CD8-positive, alpha-beta memory T cell (primary cell): ENCODE results near the gene RNF220. TPM values are rescaled to one million over a fixed set of nuclear protein-coding genes. Genes with fewer than 3 reads are reported as not detected.

Source experiments
- CTCF ChIA-PET: fragments of 350-600 bp; sonication (Branson Sonifier 250); formaldehyde crosslinking; loops from one replicate; lab custom pipeline; 2021; ENCODE audit warnings: antibody characterized with exemption; lab: Charles Lee
- POLR2A ChIA-PET: fragments of 350-600 bp; sonication (Branson Sonifier 250); formaldehyde crosslinking; loops from one replicate; lab custom pipeline; 2021; ENCODE audit warnings: antibody characterized with exemption; lab: Charles Lee
- DNase-seq, 5 donors: peaks; one replicate each; pipeline versions ENCODE4 v3.0.0 to v3.0.0-alpha.2; 2020 to 2022; ENCODE audit warnings: mixed read lengths in 1 of 5
- H3K27ac ChIP-seq: one replicate; pipeline ENCODE4 v1.7.0; 2013; ENCODE audit warnings: low read depth, mild to moderate bottlenecking, low read length, moderate library complexity
- H3K27me3 ChIP-seq: 2 replicates; pipeline ENCODE4 v1.7.0; 2013; ENCODE audit warnings: low read length, mild to moderate bottlenecking; ENCODE audit not compliant: insufficient read depth, poor library complexity, severe bottlenecking
- H3K36me3 ChIP-seq: 2 replicates; pipeline ENCODE4 v1.7.0; 2013; ENCODE audit warnings: mild to moderate bottlenecking, low read length, moderate library complexity; ENCODE audit not compliant: insufficient read depth
- H3K4me1 ChIP-seq: 2 replicates; pipeline ENCODE4 v1.7.0; 2013; ENCODE audit warnings: mild to moderate bottlenecking, low read length, moderate library complexity; ENCODE audit not compliant: insufficient read depth
- H3K4me3 ChIP-seq: 2 replicates; pipeline ENCODE4 v1.7.0; 2013; ENCODE audit warnings: mild to moderate bottlenecking, low read length
- H3K9me3 ChIP-seq: 2 replicates; pipeline ENCODE4 v1.7.0; 2013; ENCODE audit warnings: mild to moderate bottlenecking, low read length
- H3K27ac Mint-ChIP-seq, 8 donors: one replicate each; pipeline ENCODE4 v1.8.0; 2020 to 2021; ENCODE audit warnings: mixed read lengths in 8 of 8, mild to moderate bottlenecking in 6 of 8, inconsistent platforms in 3 of 8, moderate library complexity in 3 of 8
- H3K27me3 Mint-ChIP-seq, 2 donors: one replicate each; pipeline ENCODE4 v1.8.0; 2020 to 2021; ENCODE audit warnings: mixed read lengths in 2 of 2, mild to moderate bottlenecking in 1 of 2, moderate library complexity in 1 of 2
- H3K36me3 Mint-ChIP-seq, 3 donors: one replicate each; pipeline ENCODE4 v1.8.0; 2020 to 2021; ENCODE audit warnings: mixed read lengths in 3 of 3, inconsistent platforms in 1 of 3, mild to moderate bottlenecking in 1 of 3
- H3K4me1 Mint-ChIP-seq, 3 donors: one replicate each; pipeline ENCODE4 v1.8.0; 2020 to 2021; ENCODE audit warnings: mixed read lengths in 3 of 3, inconsistent platforms in 1 of 3, mild to moderate bottlenecking in 1 of 3
- H3K4me3 Mint-ChIP-seq, 7 donors: one replicate each; pipeline ENCODE4 v1.8.0; 2020 to 2021; ENCODE audit warnings: mixed read lengths in 7 of 7, mild to moderate bottlenecking in 6 of 7, moderate library complexity in 4 of 7, inconsistent platforms in 2 of 7
- H3K9me3 Mint-ChIP-seq, 5 donors: one replicate each; pipeline ENCODE4 v1.8.0; 2020 to 2022; ENCODE audit warnings: mixed read lengths in 5 of 5, mild to moderate bottlenecking in 3 of 5, moderate library complexity in 2 of 5, inconsistent platforms in 1 of 5
- polyA plus RNA-seq: library from polyadenylated mRNA; unstranded; fragments of 300-500 nt; fragmentation: Illumina TruSeq; gene quantifications from one replicate; pipeline ENCODE4 v1.2.3, GENCODE V29; 2021
- total RNA-seq, 2 experiments: library from RNA; stranded (reverse); gene quantifications; one replicate each; pipeline ENCODE4 v1.2.3, GENCODE V29; 2021

Gene RNF220
- total and polyA plus RNA-seq, 3 experiments from 2014 or later: 104 to 115 (median 115) TPM

DNA sequence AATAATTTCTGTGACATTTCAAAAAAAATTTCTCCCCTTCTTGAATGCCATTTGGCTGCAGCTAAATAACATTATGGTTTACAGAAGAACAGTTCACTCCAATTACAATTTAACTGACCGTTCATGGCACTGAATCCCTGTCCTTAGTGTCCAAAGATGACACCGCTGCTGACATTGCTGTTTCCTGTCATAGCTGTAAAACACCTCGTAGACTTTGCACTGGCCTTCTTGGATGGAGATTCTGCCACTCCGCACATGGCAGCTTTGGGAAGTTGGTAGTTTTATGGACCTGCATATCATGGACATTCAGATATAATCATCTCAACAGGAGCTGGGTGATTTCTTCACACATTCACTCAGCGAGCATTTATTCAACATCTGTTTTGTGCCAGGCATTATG lies 274.4 kb downstream of the RNF220 start:
- Histone ChIP-seq H3K36me3 (no peaks in the 10 kb centered on the region), H3K4me3 (no peak overlapping the region), H3K27ac (no peak overlapping the region), H3K9me3 (no peaks in the 10 kb centered on the region), H3K4me1 (peaks cover 7% of the 10 kb centered on the region), H3K27me3 (no peaks in the 10 kb centered on the region)
- no peak for DNase-seq
- ChIA-PET POLR2A (interaction anchor here (0.5 kb wide), 1 partner anchor 33 kb away, joined by 4 read pairs; no protein-coding TSS in a partner anchor), CTCF (no interaction called here)
- Mint-ChIP-seq H3K9me3 (no peaks in the 10 kb centered on the region), H3K4me1 (peaks cover 8% of the 10 kb centered on the region in 3 donors), H3K27ac (no peak overlapping the region), H3K4me3 (no peak overlapping the region), H3K27me3 (peaks cover 0 to 2% of the 10 kb centered on the region in 2 donors), H3K36me3 (peaks cover 0 to 1% (median 0%) of the 10 kb centered on the region in 3 donors)

DNA sequence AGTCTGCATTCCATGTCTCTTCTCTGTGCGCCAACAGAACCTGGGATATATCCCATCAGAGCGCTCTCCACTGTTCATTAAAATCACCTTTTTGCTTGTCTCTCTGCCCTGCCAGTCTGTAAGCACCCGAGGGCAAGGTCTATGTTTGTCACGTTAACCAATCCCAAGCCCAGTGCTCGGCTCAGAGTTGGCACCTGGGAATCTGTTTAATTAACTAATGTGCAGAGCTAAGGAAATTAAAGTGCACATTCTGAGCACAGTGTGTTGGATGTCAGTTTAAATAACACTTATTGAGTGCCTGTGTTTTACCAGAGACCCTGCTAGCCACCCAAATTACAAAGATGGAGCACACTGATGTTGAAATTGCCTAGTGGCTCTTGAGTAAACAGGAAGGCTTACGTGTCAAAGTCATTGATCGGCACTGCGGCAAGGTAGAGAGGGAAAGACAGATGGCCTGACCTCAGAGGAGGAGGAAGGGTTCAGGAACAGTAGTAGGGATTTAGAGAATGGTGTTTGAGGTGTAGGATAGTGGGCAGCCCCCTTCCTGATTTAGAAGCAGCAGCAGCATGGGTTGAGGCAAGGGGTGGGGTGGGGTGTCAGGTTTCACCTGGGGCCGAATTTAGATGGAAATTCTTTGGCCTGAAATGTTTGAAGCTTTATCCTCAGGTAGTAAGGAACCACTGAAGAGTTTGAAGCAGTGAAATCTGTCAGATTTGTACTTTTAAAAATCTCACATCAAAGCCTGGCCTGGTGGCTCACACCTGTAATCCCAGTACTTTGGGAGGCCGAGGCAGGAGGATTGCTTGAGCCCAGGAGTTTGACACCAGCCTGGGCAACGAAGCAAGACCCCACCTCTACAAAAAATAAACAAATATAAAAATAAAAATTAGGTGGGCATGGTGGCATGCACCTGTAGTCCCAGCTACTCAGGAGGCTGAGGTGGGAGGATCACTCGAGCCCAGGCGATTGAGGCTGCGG lies 277.1 kb downstream of the RNF220 start:
- no peak overlapping the region for H3K4me3 Mint-ChIP-seq
- Histone ChIP-seq H3K4me1 (no peaks in the 10 kb centered on the region), H3K9me3 (no peaks in the 10 kb centered on the region), H3K36me3 (no peaks in the 10 kb centered on the region), H3K4me3 (no peak overlapping the region), H3K27ac (no peak overlapping the region), H3K27me3 (no peaks in the 10 kb centered on the region)
- H3K4me1 Mint-ChIP-seq: no peaks in the 10 kb centered on the region
- no peak overlapping the region for H3K27ac Mint-ChIP-seq
- POLR2A ChIA-PET: no interaction called here
- H3K27me3 Mint-ChIP-seq: peaks cover 0 to 3% of the 10 kb centered on the region in 2 donors
- no peak for DNase-seq
- no peaks in the 10 kb centered on the region for H3K36me3 Mint-ChIP-seq
- CTCF ChIA-PET: no interaction called here
- no peaks in the 10 kb centered on the region for H3K9me3 Mint-ChIP-seq

DNA sequence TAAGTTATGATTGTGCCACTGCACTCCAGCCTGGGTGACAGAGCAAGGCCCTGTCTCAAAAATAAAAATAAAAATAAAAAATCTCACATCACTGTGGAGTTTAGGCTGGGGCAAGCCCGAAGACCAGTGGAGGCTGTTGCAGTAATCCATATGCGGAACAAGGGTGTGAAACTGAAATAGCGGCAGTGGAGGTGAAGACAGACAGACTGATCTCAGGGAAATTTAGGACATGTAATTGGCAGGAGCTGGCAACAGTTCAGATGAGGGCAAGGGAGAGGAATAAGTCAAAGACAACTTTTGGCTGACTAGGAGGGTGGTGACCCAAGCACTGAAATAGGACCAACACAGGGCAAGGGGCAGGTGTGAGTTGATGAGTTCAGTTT lies 277.8 kb downstream of the RNF220 start:
- POLR2A ChIA-PET: no interaction called here

DNA sequence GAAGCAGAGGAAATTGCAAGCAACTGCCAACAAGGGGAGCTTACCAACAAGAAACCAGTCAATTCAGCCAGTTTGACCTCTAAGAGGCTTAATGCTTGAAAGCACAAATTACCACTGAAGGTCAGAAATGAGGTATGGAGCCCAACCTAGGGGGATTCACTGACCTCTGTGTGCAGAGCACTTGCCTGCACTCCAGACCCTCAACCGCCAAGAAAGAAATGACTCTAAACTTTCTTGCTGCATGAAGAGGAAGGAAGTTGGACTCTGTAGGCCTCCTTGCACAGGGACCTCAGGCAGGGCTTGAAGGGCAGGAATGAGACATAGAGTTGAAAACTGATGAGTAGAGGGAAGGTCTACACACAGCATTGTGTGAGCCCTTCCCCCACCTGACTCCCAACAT lies 279.5 kb downstream of the RNF220 start:
- Histone ChIP-seq H3K27me3 (no peaks in the 10 kb centered on the region), H3K36me3 (no peaks in the 10 kb centered on the region), H3K4me1 (no peaks in the 10 kb centered on the region), H3K9me3 (no peaks in the 10 kb centered on the region), H3K4me3 (no peak overlapping the region), H3K27ac (no peak overlapping the region)
- Mint-ChIP-seq H3K27me3 (peaks cover 0 to 3% of the 10 kb centered on the region in 2 donors), H3K36me3 (no peaks in the 10 kb centered on the region), H3K9me3 (no peaks in the 10 kb centered on the region), H3K4me3 (no peak overlapping the region), H3K4me1 (no peaks in the 10 kb centered on the region), H3K27ac (peak overlapping the region in 1 of 8 donors; percentile 82)
- DNase-seq: no peak
- ChIA-PET POLR2A (no interaction called here), CTCF (interaction anchor here (3.4 kb wide), 1 partner anchor 10 kb away, joined by 13 read pairs; the partner anchor contains the start of genes ARMH1 and TMEM53)

More for the DNA sequence above, 277.8 kb downstream of the RNF220 start:
- no peak for DNase-seq
- no peaks in the 10 kb centered on the region for H3K9me3 ChIP-seq
- no peaks in the 10 kb centered on the region for H3K36me3 Mint-ChIP-seq
- H3K27ac ChIP-seq: no peak overlapping the region
- CTCF ChIA-PET: no interaction called here
- no peak overlapping the region for H3K4me3 Mint-ChIP-seq
- no peaks in the 10 kb centered on the region for H3K4me1 ChIP-seq
- H3K27me3 ChIP-seq: no peaks in the 10 kb centered on the region
- no peaks in the 10 kb centered on the region for H3K9me3 Mint-ChIP-seq
- peaks cover 0 to 3% of the 10 kb centered on the region in 2 donors for H3K27me3 Mint-ChIP-seq
- H3K36me3 ChIP-seq: no peaks in the 10 kb centered on the region
- H3K27ac Mint-ChIP-seq: no peak overlapping the region
- H3K4me3 ChIP-seq: no peak overlapping the region
- H3K4me1 Mint-ChIP-seq: no peaks in the 10 kb centered on the region

DNA sequence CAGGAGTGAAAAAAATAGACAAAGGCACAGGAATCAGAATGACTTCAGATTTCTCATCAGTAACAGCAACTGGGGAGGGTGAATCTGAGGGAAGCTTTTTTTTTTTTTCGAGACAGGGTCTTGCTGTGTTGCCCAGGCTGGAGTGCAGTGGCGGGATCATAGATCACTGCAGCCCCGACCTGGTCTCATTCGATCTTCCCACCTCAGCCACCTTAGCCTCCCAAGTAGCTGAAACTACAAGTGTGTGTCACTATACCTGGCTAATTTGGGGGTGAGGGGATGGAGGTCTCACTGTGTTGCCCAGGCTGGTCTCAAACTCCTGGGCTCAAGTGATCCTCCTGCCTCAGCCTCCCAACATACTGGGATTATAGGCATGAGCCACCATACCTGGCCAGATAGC lies 280.2 kb downstream of the RNF220 start:
- Histone ChIP-seq H3K27ac (no peak overlapping the region), H3K27me3 (no peaks in the 10 kb centered on the region), H3K4me3 (no peak overlapping the region), H3K36me3 (no peaks in the 10 kb centered on the region), H3K4me1 (no peaks in the 10 kb centered on the region), H3K9me3 (no peaks in the 10 kb centered on the region)
- Mint-ChIP-seq H3K36me3 (no peaks in the 10 kb centered on the region), H3K9me3 (no peaks in the 10 kb centered on the region), H3K27ac (no peak overlapping the region), H3K4me3 (no peak overlapping the region), H3K4me1 (no peaks in the 10 kb centered on the region), H3K27me3 (peaks cover 0 to 3% of the 10 kb centered on the region in 2 donors)
- CTCF ChIA-PET: interaction anchor here (3.4 kb wide), 1 partner anchor 10 kb away, joined by 13 read pairs; the partner anchor contains the start of genes ARMH1 and TMEM53
- POLR2A ChIA-PET: no interaction called here
- DNase-seq: no peak

DNA sequence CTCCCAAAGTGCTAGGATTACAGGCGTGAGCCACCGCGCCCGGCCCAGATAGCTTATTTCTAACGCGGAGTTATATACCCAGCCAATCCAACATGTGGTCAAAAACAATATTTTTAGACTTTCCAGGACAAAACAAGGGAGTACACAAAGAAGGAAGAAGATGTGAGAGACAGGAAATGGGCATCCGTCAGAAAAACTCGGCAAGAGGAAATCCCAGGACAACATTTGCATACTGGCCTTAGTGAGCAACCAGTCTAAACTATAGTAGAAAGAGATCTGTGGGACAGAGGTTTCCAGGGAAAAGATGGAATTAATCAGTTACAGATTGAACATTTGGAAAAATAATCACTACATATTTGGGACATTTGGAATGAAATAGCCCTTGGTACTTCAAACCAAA lies 280.8 kb downstream of the RNF220 start:
- H3K4me3 Mint-ChIP-seq: no peak overlapping the region

DNA sequence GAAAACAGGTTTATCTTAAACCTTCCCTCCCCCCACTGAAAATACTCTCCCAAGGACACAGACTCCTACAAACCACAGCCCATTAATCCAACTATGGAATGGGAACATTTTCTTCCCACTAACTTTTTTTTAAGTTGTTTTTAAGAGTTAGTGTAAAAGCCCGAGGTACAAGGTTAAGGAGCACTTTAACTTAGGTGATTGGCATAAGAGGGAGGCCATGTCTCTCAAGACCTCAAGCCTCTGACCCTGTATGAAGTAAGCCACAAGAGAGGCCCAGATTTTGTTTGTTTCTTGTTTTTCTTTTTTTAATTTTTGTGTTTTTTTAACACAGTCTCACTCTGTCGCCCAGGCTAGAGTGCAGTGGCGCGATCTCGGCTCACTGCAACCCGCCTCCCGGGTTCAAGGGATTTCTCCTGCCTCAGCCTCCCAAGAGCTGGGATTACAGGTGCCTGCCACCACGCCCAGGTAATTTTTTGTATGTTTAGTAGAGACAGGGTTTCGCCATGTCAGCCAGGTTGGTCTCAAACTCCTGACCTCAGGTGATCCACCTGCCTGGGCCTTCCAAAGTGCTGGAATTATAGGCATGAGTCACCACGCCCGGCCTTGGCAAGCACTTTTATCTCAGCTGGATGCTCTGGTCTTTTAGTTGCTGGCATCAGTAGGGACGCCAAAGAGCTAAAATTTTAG lies 283.8 kb downstream of the RNF220 start:
- Mint-ChIP-seq H3K27me3 (peaks cover 0 to 7% of the 10 kb centered on the region in 2 donors), H3K27ac (no peak overlapping the region), H3K4me1 (no peaks in the 10 kb centered on the region), H3K4me3 (no peak overlapping the region), H3K36me3 (peaks cover 0 to 5% (median 0%) of the 10 kb centered on the region in 3 donors), H3K9me3 (no peaks in the 10 kb centered on the region)
- Histone ChIP-seq H3K27me3 (no peaks in the 10 kb centered on the region), H3K9me3 (no peaks in the 10 kb centered on the region), H3K36me3 (no peaks in the 10 kb centered on the region), H3K27ac (no peak overlapping the region), H3K4me1 (no peaks in the 10 kb centered on the region), H3K4me3 (no peak overlapping the region)
- ChIA-PET POLR2A (no interaction called here), CTCF (interaction anchor here (2.2 to 2.4 kb wide), 2 partner anchors 14 to 36 kb away, joined by 4 to 8 read pairs; partner anchors contain the start of genes ARMH1 and TMEM53)
- no peak for DNase-seq

More for the DNA sequence above, 280.8 kb downstream of the RNF220 start:
- DNase-seq: no peak
- no peaks in the 10 kb centered on the region for H3K36me3 Mint-ChIP-seq
- Histone ChIP-seq H3K4me1 (no peaks in the 10 kb centered on the region), H3K9me3 (no peaks in the 10 kb centered on the region), H3K36me3 (no peaks in the 10 kb centered on the region), H3K27me3 (no peaks in the 10 kb centered on the region), H3K4me3 (no peak overlapping the region), H3K27ac (no peak overlapping the region)
- ChIA-PET CTCF (interaction anchor here (3.4 kb wide), 1 partner anchor 11 kb away, joined by 13 read pairs; the partner anchor contains the start of genes ARMH1 and TMEM53), POLR2A (no interaction called here)
- no peaks in the 10 kb centered on the region for H3K4me1 Mint-ChIP-seq
- no peaks in the 10 kb centered on the region for H3K9me3 Mint-ChIP-seq
- peaks cover 0 to 4% of the 10 kb centered on the region in 2 donors for H3K27me3 Mint-ChIP-seq
- peak overlapping the region in 1 of 8 donors; percentile 50 for H3K27ac Mint-ChIP-seq
